Muscle layer of duodenum (tissue), 2 donors: ENCODE data around the gene NPR2.

Experiments used
- H3K27ac ChIP-seq: one replicate; pipeline ENCODE4 v1.7.0; 2013; ENCODE audit warnings: mild to moderate bottlenecking, low read length
- H3K27me3 ChIP-seq: one replicate; pipeline ENCODE4 v1.7.0; 2013; ENCODE audit warnings: low read depth, mild to moderate bottlenecking, control low read depth, low read length
- H3K36me3 ChIP-seq, 2 donors: one replicate each; pipeline ENCODE4 v1.7.0; 2013; ENCODE audit warnings: low read length in 2 of 2, control low read depth in 1 of 2, mild to moderate bottlenecking in 1 of 2; ENCODE audit not compliant: insufficient read depth in 2 of 2, control insufficient read depth in 1 of 2
- H3K4me1 ChIP-seq, 2 donors: one replicate each; pipeline ENCODE4 v1.7.0; 2013; ENCODE audit warnings: low read length in 2 of 2, mild to moderate bottlenecking in 2 of 2, control low read depth in 1 of 2, moderate library complexity in 1 of 2; ENCODE audit not compliant: insufficient read depth in 2 of 2, control insufficient read depth in 1 of 2
- H3K4me3 ChIP-seq, 2 donors: one replicate each; pipeline ENCODE4 v1.7.0; 2013; ENCODE audit warnings: low read length in 2 of 2, low read depth in 1 of 2, mild to moderate bottlenecking in 1 of 2
- H3K9me3 ChIP-seq, 2 donors: one replicate each; pipeline ENCODE4 v1.7.0; 2013; ENCODE audit warnings: low read length in 2 of 2, control low read depth in 1 of 2, mild to moderate bottlenecking in 1 of 2; ENCODE audit not compliant: control insufficient read depth in 1 of 2
- donor health status: healthy.

The NPR2 gene

DNA sequence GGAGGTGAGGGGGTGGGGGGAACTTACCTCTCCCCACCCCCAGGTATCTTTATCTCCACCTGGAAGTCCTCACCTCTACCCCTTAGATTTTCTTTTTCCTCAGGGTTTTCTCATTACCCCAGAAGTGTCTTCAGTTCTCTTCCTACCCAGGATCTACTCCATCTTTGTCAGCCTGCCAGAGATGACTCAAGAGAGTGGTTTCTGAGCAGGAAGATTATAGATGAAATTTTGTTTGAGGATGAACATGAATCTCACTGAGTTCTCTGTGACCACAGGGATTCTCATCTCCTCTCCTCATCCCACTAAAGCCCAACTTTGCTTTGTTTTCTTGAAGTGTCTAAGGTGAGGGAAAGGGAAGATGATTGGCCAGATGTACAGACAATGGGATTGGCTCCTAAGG lies 28.7 kb downstream of the NPR2 start:
- Histone ChIP-seq H3K36me3 (no peaks in the 10 kb centered on the region), H3K27ac (no peak overlapping the region), H3K27me3 (no peaks in the 10 kb centered on the region), H3K9me3 (no peaks in the 10 kb centered on the region), H3K4me1 (no peaks in the 10 kb centered on the region), H3K4me3 (no peak overlapping the region)

DNA sequence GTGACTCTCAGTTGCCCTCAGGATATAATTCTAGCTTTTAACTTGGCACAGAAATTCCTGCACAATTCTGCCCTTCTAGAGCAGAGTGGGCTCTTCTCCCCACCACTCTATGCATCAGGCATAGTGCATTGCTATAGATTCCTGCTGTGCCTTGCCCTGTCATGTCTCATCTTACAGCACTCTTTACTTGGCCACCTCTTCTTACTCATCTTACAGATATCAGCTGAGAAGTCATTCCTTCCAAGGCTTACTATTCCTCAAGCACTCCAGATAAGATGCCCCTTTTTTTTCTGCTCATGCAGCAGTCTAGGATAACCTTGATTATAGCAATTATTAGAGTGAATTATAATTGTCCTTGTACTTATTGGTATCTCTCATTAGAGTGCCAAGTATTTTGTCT lies 31.5 kb downstream of the NPR2 start:
- H3K27me3 ChIP-seq, result no peaks in the 10 kb centered on the region
- H3K9me3 ChIP-seq, result no peaks in the 10 kb centered on the region
- H3K36me3 ChIP-seq, result no peaks in the 10 kb centered on the region
- H3K4me3 ChIP-seq, result no peak overlapping the region
- peaks cover 4% of the 10 kb centered on the region in 2 donors for H3K4me1 ChIP-seq
- H3K27ac ChIP-seq, result no peak overlapping the region

DNA sequence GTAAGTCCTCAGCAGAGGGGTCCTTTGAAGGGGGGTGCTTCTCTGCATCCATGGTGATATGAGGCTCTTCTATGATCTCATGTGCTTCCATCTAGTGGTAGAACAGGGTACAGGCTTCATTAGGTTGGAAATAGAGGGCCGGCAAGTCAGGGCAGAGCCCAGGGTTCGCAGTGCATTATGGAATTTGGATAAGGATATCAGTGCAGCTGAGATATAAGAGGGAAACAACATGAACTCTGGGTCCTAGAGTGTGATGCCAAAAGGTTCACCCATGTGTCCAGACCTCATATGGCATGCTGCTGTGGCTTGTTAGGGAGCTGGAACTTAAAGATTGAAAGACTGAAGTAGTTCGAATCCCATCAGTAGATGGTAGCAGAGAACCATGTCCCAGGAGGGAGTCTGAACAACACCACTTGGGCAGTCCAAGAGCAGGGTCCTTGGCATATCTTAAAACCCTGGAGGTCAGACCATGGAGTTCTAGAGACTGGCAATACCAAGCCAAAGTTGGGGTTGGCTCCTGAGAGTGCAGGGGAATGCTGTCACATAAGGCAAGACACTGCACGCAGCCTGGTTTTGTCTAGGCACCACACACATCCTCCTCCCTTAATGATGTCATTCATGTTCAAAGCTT lies 34.8 kb downstream of the NPR2 start:
- Histone ChIP-seq H3K9me3 (no peaks in the 10 kb centered on the region), H3K36me3 (no peaks in the 10 kb centered on the region), H3K4me3 (peak overlapping the region in 1 of 2 donors; percentile 23), H3K27ac (no peak overlapping the region), H3K4me1 (peaks cover 16 to 25% of the 10 kb centered on the region in 2 donors), H3K27me3 (no peaks in the 10 kb centered on the region)

DNA sequence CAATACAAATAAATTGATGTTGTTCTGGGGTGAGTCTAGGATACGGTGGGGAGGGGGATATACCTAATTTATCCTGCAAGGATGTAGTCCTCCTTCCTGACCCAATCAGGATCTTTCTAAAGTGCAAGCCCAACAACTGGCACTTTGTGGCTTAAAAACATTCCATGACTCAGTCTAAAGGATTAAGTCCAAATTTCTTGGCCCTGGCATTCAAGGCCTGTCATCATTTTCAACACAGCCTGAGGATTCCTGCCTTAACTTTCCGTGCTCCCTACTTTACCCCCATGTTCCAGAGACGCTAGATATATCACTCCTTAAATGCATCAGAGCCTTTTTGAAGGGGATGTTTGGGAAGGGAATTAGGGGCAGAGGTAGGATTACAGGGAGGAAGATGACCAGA lies 36.1 kb downstream of the NPR2 start:
- H3K36me3 ChIP-seq, result no peaks in the 10 kb centered on the region
- H3K27ac ChIP-seq, result no peak overlapping the region

DNA sequence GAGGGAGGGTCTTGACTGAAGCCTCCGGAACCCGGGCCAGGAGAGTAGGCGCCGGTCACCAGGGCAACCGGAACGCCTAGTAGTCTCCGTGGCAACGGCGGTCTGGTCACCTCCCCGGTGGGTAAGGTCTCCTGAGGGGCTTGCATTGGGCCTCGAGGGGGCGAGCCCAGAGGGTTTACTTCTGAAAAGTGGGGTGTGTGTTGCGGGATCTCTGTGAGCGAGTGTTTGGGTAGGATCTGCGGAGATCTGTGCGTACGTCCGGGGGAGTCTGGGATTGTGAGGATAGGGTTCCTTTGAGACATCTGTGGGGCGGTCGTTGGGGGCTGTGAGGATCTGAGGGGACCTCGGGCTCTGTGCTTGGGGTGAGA lies 37.3 kb downstream of the NPR2 start, which contains the start of gene FAM221B:
TSS of gene FAM221B (minus strand) at position 17 of the 368 bp plus-strand sequence. CDS start 2,571 bp downstream, outside the sequence.
- no peaks in the 10 kb centered on the region for H3K9me3 ChIP-seq
- H3K4me1 ChIP-seq, result peaks cover 16 to 30% of the 10 kb centered on the region in 2 donors

More for the DNA sequence above, 36.1 kb downstream of the NPR2 start:
- Histone ChIP-seq H3K4me3 (no peak overlapping the region), H3K9me3 (no peaks in the 10 kb centered on the region), H3K4me1 (peaks cover 16 to 30% of the 10 kb centered on the region in 2 donors), H3K27me3 (no peaks in the 10 kb centered on the region)

DNA sequence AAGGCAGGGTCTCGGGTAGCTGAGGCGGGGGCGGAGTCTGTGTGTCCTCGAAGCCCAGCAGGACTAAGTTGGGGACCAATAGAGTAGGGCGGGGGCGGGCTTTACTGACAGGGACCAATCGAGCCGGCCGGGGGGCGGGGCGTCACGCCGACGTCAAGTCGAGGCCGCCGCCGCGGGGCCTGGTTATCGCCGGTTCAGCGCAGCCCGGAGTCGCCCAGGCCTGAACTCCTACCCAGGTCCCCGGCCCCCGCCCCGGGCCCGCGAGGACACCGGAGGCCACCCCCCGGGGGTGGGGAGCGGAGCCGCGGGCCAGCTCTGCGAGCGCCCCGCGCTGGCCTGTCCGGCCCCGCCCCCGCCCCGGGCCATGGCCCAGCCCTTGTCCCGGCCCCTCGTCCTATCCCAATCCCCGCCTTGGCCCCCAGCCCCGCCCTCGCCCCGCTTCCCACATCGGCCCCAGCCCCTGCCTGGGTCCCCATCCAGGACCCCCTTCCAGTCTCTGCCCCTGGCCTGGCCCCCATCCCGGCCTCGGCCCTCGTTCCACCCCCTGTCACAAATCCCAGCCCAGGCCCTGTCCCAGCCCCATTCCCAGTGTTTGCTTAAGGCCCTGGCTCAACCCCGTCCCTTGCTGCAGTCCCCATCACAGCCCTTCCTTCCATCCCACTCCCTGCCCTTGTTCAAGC lies 37.8 kb downstream of the NPR2 start, which contains the start of gene TMEM8B:
TSS of gene TMEM8B (plus strand) at position 145 of the 680 bp plus-strand sequence. CDS start at position 365, 220 bp downstream.
- Histone ChIP-seq H3K4me3 (peak within 1 kb of the TSS; percentile 73 to 79), H3K27ac (peak within 1 kb of the TSS; percentile 57), H3K4me1 (peaks cover 19 to 31% of the 10 kb centered on the region in 2 donors), H3K27me3 (no peaks in the 10 kb centered on the region), H3K9me3 (no peaks in the 10 kb centered on the region), H3K36me3 (no peaks in the 10 kb centered on the region)

More for the DNA sequence above, 37.3 kb downstream of the NPR2 start, which contains the start of gene FAM221B:
- Histone ChIP-seq H3K36me3 (no peaks in the 10 kb centered on the region), H3K27me3 (no peaks in the 10 kb centered on the region), H3K27ac (peak within 1 kb of the TSS; percentile 57), H3K4me3 (peak within 1 kb of the TSS; percentile 73 to 79)

DNA sequence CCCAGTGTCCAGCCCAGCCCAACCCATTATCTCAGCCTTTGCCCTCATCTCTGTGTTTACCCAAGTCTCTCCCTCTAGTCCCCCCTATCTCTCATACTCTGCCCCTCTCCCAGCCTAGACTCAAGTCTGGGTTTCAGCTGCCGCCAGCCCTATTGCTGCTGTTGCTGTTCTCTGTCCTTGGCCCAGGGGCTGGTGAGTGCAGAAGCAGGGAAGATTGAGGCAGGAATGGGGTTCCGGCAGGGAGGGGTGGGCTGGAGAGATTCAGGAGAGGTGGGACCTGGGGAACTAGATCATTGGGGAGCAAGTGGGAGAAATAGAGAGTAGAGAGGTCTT lies 38.3 kb downstream of the NPR2 start:
- H3K36me3 ChIP-seq, result no peaks in the 10 kb centered on the region
- H3K9me3 ChIP-seq, result no peaks in the 10 kb centered on the region
- H3K4me3 ChIP-seq, result peak overlapping the region; percentile 67 to 73
- H3K27ac ChIP-seq, result peak overlapping the region; percentile 57
- peaks cover 21 to 35% of the 10 kb centered on the region in 2 donors for H3K4me1 ChIP-seq
- no peaks in the 10 kb centered on the region for H3K27me3 ChIP-seq

DNA sequence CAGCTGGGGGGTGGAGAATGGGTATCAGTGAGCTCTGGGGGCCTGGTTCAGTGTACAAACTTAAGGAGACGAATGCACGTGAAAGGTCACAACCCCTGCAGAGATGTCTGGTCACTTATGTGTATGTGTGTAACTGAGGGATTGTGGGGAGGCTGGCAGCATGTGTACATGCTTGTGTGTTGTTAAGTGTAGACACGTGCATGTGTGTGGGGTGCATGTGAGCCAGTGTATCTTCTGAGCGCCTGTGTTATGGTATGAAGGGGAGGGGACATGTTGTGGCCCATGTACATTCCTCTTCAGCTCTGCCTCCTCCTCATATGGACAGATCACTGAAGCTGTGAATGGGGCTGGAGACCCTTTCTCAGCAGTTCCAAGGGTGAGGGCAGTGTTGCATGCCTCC lies 39.6 kb downstream of the NPR2 start:
- H3K27ac ChIP-seq, result no peak overlapping the region
- H3K4me1 ChIP-seq, result peaks cover 20 to 35% of the 10 kb centered on the region in 2 donors
- peak overlapping the region; percentile 67 to 73 for H3K4me3 ChIP-seq
- H3K9me3 ChIP-seq, result no peaks in the 10 kb centered on the region
- no peaks in the 10 kb centered on the region for H3K27me3 ChIP-seq
- H3K36me3 ChIP-seq, result no peaks in the 10 kb centered on the region

DNA sequence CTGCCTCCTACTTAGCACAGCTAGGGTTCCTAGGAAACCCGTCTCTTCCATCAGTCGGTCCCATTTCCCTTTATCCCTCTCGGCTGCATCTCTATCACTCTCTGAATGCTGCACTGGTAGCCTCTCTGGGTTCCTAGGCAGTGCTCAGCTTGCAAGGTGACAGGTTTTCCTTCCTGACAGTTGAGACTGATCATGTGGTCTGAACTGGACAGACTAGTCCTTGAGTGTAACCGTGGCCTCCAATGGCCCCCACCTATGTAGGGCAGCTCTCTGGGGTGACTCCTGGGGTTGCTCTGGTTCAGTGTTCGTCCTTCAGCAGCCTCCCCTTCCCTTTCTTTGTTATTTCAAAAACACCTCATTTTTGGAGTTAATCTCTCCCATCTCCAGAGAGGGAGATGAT lies 41.4 kb downstream of the NPR2 start:
- H3K9me3 ChIP-seq, result no peaks in the 10 kb centered on the region
- no peak overlapping the region for H3K27ac ChIP-seq
- no peak overlapping the region for H3K4me3 ChIP-seq
- no peaks in the 10 kb centered on the region for H3K27me3 ChIP-seq
- peaks cover 16 to 31% of the 10 kb centered on the region in 2 donors for H3K4me1 ChIP-seq
- H3K36me3 ChIP-seq, result no peaks in the 10 kb centered on the region

DNA sequence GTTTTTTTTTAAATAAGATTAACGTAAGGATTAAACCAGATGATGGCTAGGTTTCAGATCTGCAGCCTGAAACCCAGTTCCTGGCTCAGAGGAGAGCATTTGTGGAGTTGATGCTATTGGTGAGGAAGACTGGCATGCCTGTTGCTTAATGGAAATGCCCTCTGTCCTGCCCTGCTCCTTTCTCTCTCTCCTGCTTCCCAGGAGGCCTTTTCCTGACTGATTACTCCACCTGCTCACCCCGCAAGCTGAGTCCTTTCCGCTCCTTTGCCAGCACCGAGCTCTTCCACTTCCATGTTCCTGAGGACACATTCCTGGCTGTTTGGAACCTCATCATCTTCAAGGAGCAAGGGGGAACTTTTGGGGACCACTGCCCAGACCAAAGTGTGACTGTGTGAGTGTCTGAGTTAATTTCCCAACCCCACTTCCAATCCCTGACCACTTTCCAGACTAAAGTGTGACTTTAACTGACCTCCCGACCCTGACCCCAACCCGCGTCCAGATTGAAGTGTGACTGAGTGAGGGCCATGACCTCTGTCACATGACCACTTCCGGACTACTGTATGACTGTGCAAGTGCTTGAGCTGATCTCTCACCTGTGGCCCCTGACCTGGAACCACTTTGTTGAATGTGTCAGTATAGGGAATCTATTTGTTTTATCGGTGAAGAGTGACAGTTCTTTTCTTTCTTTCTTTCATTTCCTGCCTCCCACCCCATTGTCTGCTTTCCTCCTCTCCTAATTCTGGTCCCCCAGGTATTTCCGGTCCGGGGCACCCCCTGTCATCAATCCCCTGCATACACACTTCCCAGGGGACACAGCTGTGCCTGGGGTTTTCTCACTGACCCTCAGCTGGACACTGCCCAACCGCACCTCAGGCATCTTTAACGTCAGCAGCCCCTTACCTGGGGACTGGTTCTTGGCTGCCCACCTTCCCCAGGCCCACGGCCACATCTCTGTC lies 43.1 kb downstream of the NPR2 start:
- H3K27ac ChIP-seq, result no peak overlapping the region

DNA sequence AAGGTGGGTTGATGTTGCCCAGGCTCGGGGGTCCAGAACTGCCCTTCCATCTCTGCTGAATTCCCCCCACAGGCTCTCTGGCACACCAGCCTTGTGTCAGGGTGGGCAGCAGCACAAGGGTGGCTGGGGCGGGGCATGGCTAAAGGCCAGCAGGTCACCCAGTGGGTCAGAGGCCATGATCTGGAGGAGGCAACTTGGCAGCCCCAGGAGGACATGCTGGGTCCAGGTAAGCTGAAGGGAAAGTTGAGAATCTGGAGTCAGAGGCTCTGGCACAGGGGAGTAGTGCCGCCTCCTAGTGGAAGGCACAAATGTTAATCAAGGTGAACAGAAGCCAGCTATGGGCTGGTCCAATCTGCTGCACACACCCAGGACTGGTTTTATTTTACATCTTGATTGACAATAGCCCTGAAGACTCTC lies 43.8 kb downstream of the NPR2 start:
- Histone ChIP-seq H3K4me3 (no peak overlapping the region), H3K9me3 (no peaks in the 10 kb centered on the region), H3K27ac (no peak overlapping the region), H3K36me3 (no peaks in the 10 kb centered on the region), H3K4me1 (peaks cover 11 to 20% of the 10 kb centered on the region in 2 donors), H3K27me3 (no peaks in the 10 kb centered on the region)

More for the DNA sequence above, 43.1 kb downstream of the NPR2 start:
- no peaks in the 10 kb centered on the region for H3K9me3 ChIP-seq
- H3K36me3 ChIP-seq, result no peaks in the 10 kb centered on the region
- H3K27me3 ChIP-seq, result no peaks in the 10 kb centered on the region
- peaks cover 16 to 26% of the 10 kb centered on the region in 2 donors for H3K4me1 ChIP-seq
- no peak overlapping the region for H3K4me3 ChIP-seq
